CD4-positive, CD25-positive, alpha-beta regulatory T cell (primary cell): ENCODE measurements around the gene GEMIN4. TPM values are rescaled to one million over a fixed set of nuclear protein-coding genes. Genes with fewer than 3 reads are reported as not detected.

ENCODE experiments used
- ATAC-seq, 2 donors: fragments of 150-1000 bp; cut with Tn5 transposase; one replicate each; pipeline ENCODE4 v1.10.0; 2021; ENCODE audit warnings: low read depth in 2 of 2, moderate number of reproducible peaks in 2 of 2, moderate library complexity in 1 of 2
- DNase-seq, 3 donors: peaks; one replicate each; pipeline versions ENCODE4 v3.0.0 to v3.0.0-alpha.2; 2012 to 2022; ENCODE audit warnings: mixed read lengths in 1 of 3
- H3K27ac ChIP-seq: one replicate; pipeline ENCODE4 v1.7.0; 2013; ENCODE audit warnings: mild to moderate bottlenecking, low read length; ENCODE audit not compliant: insufficient read depth, poor library complexity, severe bottlenecking
- H3K27me3 ChIP-seq: one replicate; pipeline ENCODE4 v1.7.0; 2013; ENCODE audit warnings: low read length; ENCODE audit not compliant: control insufficient read depth, insufficient read depth
- H3K36me3 ChIP-seq: one replicate; pipeline ENCODE4 v1.7.0; 2013; ENCODE audit warnings: mild to moderate bottlenecking, low read length, moderate library complexity; ENCODE audit not compliant: control insufficient read depth, insufficient read depth
- H3K4me1 ChIP-seq: 2 replicates; pipeline ENCODE4 v1.7.0; 2013; ENCODE audit warnings: mild to moderate bottlenecking, low read length; ENCODE audit not compliant: insufficient read depth, control insufficient read depth, poor library complexity, severe bottlenecking
- H3K4me3 ChIP-seq: one replicate; pipeline ENCODE4 v1.7.0; 2013; ENCODE audit warnings: low read depth, mild to moderate bottlenecking, low read length, moderate library complexity
- H3K9me3 ChIP-seq, 2 experiments: 1 replicate in 1 of 2; 2 replicates in 1 of 2; pipeline ENCODE4 v1.7.0; 2013; ENCODE audit warnings: low read length in 2 of 2, mild to moderate bottlenecking in 1 of 2, moderate library complexity in 1 of 2; ENCODE audit not compliant: control insufficient read depth in 2 of 2
- H3K27ac Mint-ChIP-seq, 3 donors: one replicate each; pipeline ENCODE4 v1.8.0; 2020 to 2022; ENCODE audit warnings: mild to moderate bottlenecking in 3 of 3, mixed read lengths in 3 of 3, moderate library complexity in 2 of 3
- H3K27me3 Mint-ChIP-seq: one replicate; pipeline ENCODE4 v1.8.0; 2022; ENCODE audit warnings: mild to moderate bottlenecking, mixed read lengths
- H3K36me3 Mint-ChIP-seq: one replicate; pipeline ENCODE4 v1.8.0; 2020; ENCODE audit warnings: mixed read lengths
- H3K4me1 Mint-ChIP-seq, 4 donors: one replicate each; pipeline ENCODE4 v1.8.0; 2020 to 2022; ENCODE audit warnings: mixed read lengths in 4 of 4, mild to moderate bottlenecking in 1 of 4
- H3K4me3 Mint-ChIP-seq, 4 donors: one replicate each; pipeline ENCODE4 v1.8.0; 2020 to 2022; ENCODE audit warnings: mild to moderate bottlenecking in 4 of 4, mixed read lengths in 4 of 4, moderate library complexity in 3 of 4
- H3K9me3 Mint-ChIP-seq, 7 donors: one replicate each; pipeline ENCODE4 v1.8.0; 2020 to 2022; ENCODE audit warnings: mixed read lengths in 7 of 7, mild to moderate bottlenecking in 3 of 7, moderate library complexity in 2 of 7
- polyA plus RNA-seq, 4 donors: library from polyadenylated mRNA; unstranded; fragments of 300-500 nt; fragmentation: Illumina TruSeq; gene quantifications; one replicate each; pipeline ENCODE4 v1.2.3, GENCODE V29; 2021
- total RNA-seq: library from RNA; stranded (reverse); gene quantifications from one replicate; pipeline ENCODE4 v1.2.3, GENCODE V29; 2022

GEMIN4 gene
- total RNA-seq, result 9.2 TPM
- 10 to 100 TPM; 15.7 to 34.7 (median 21.6) TPM for polyA plus RNA-seq

- Mint-ChIP-seq H3K4me3 (peak within 1 kb of the TSS; percentile 94 to 98 (median 96)), H3K4me1 (peaks cover 19 to 38% (median 24%) of the 10 kb centered on the region in 4 donors), H3K27ac (peak within 1 kb of the TSS; percentile 94 to 97 (median 96)), H3K9me3 (no peaks in the 10 kb centered on the region), H3K27me3 (no peaks in the 10 kb centered on the region), H3K36me3 (peaks cover 11% of the 10 kb centered on the region)
- DNase-seq, result peak; percentile 93 to 96 (median 93)
- H3K27me3 ChIP-seq, result no peaks in the 10 kb centered on the region
- H3K4me3 ChIP-seq, result peak within 1 kb of the TSS; percentile 78
- no peaks in the 10 kb centered on the region for H3K9me3 ChIP-seq
- peaks cover 13% of the 10 kb centered on the region for H3K36me3 ChIP-seq
- peak; percentile 85 to 92 for ATAC-seq
- H3K4me1 ChIP-seq, result peaks cover 29% of the 10 kb centered on the region
- peak within 1 kb of the TSS; percentile 72 for H3K27ac ChIP-seq
Measured at GRCh38 chr17:752002-752619, at the start of gene GEMIN4. Gene GEMIN4 (minus strand): TSS chr17:752264. CDS start chr17:752142, 122 bp downstream.

- Mint-ChIP-seq H3K9me3 (no peaks in the 10 kb centered on the region), H3K36me3 (no peaks in the 10 kb centered on the region), H3K4me1 (no peaks in the 10 kb centered on the region), H3K27ac (no peak overlapping the region), H3K4me3 (no peak overlapping the region), H3K27me3 (no peaks in the 10 kb centered on the region)
- no peak overlapping the region for H3K27ac ChIP-seq
- no peaks in the 10 kb centered on the region for H3K27me3 ChIP-seq
- H3K4me3 ChIP-seq, result no peak overlapping the region
- ATAC-seq (no peak), DNase-seq (no peak)
- H3K9me3 ChIP-seq, result no peaks in the 10 kb centered on the region
- no peaks in the 10 kb centered on the region for H3K4me1 ChIP-seq
- no peaks in the 10 kb centered on the region for H3K36me3 ChIP-seq
Measured at GRCh38 chr17:801660-802059, 49.6 kb upstream of the GEMIN4 start.

DNA sequence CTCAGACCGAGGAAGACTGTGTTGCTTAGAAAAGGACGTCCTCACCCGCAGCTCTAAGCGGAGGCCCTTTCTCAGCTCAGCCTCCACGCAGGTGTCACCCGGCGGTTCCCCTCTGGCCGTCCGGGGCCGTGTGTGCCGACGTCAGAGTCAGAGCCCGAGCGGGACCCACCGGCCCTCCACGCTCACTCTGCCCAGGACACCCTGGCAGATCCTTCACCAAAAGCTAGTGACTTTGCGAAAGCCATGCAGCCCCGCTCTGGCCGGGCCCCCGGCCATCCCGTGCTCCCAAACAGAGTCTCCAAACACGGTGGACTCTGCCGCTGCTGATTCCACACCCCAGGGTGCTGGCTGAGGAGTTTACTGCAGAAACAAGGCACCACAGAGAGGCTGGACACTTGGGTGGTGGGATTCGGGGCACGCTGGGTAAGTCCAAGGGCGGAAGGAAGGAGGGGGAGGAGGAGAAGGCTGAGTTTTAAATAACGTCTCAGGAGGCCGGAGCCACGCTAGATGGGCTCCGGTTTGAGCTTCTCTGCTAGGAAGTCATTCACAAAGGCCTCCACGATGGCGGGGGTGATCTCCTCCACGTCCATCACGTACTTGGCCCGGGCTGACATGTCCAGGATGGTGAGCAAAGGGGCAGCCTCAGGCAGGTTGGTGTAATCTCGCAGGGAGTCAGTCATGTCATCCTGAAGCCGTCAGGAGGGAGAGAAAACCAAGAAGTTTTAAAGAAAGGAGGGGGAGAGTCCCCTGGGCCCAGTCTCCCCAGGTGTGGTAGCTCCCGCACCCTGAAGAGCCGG lies 48.6 kb upstream of the GEMIN4 start:
- H3K27me3 Mint-ChIP-seq, result no peaks in the 10 kb centered on the region
- Histone ChIP-seq H3K36me3 (no peaks in the 10 kb centered on the region), H3K9me3 (no peaks in the 10 kb centered on the region), H3K27me3 (no peaks in the 10 kb centered on the region), H3K4me1 (no peaks in the 10 kb centered on the region), H3K27ac (no peak overlapping the region), H3K4me3 (no peak overlapping the region)
- H3K4me1 Mint-ChIP-seq, result no peaks in the 10 kb centered on the region
- no peak for ATAC-seq
- no peak overlapping the region for H3K4me3 Mint-ChIP-seq
- H3K9me3 Mint-ChIP-seq, result no peaks in the 10 kb centered on the region
- DNase-seq, result no peak
- no peaks in the 10 kb centered on the region for H3K36me3 Mint-ChIP-seq
- H3K27ac Mint-ChIP-seq, result no peak overlapping the region

DNA sequence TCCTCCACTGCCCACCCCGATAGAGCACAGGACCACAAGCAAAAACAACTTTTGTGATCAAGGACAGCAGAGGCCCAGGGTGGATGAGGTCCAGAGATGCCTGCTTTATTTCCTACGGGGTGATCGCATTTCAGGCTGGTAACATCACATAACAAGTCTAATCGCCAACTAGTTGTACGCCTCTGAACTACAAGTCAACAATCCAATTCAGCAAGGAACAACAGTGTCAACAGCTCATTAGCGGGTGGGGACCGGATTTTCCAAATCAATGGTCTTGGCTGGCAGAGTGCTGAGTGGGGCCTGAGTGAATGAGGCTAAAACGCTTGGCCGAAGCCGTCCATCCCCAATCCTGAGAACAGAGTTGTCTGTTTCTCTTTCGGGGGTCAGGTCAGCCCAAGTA lies 47.2 kb upstream of the GEMIN4 start:
- Mint-ChIP-seq H3K27me3 (no peaks in the 10 kb centered on the region), H3K9me3 (no peaks in the 10 kb centered on the region), H3K36me3 (no peaks in the 10 kb centered on the region), H3K4me3 (no peak overlapping the region), H3K4me1 (peaks cover 0 to 6% (median 5%) of the 10 kb centered on the region in 4 donors), H3K27ac (no peak overlapping the region)
- no peak overlapping the region for H3K27ac ChIP-seq
- no peak overlapping the region for H3K4me3 ChIP-seq
- no peaks in the 10 kb centered on the region for H3K4me1 ChIP-seq
- no peak for DNase-seq
- no peaks in the 10 kb centered on the region for H3K9me3 ChIP-seq
- H3K36me3 ChIP-seq, result no peaks in the 10 kb centered on the region
- H3K27me3 ChIP-seq, result no peaks in the 10 kb centered on the region
- ATAC-seq, result no peak

DNA sequence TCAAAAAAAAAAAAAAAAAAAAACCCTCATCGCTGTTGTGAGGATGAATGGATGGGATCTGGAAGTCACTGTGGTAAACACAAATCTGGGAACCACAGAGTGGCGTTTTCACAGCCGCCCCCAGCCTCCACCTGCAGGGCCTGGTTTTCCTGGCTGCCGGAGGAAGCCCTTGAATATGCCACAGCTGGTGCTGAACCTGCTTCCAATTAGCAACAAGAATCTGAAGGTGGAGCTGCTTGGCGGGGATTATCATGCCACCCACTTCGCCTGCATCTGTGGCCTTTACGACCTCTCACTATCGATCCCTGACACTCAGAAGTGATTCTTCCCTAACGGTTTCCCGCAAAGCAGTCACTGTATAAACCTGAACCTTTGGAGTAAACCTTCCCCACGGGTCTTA lies 46.2 kb upstream of the GEMIN4 start:
- H3K4me3 Mint-ChIP-seq, result no peak overlapping the region
- ATAC-seq (no peak), DNase-seq (no peak)
- no peak overlapping the region for H3K27ac Mint-ChIP-seq
- H3K36me3 Mint-ChIP-seq, result peaks cover 3% of the 10 kb centered on the region
- Histone ChIP-seq H3K9me3 (no peaks in the 10 kb centered on the region), H3K36me3 (no peaks in the 10 kb centered on the region), H3K27me3 (no peaks in the 10 kb centered on the region), H3K4me1 (no peaks in the 10 kb centered on the region), H3K4me3 (no peak overlapping the region), H3K27ac (no peak overlapping the region)
- peaks cover 0 to 6% (median 5%) of the 10 kb centered on the region in 4 donors for H3K4me1 Mint-ChIP-seq
- no peaks in the 10 kb centered on the region for H3K27me3 Mint-ChIP-seq
- no peaks in the 10 kb centered on the region for H3K9me3 Mint-ChIP-seq

DNA sequence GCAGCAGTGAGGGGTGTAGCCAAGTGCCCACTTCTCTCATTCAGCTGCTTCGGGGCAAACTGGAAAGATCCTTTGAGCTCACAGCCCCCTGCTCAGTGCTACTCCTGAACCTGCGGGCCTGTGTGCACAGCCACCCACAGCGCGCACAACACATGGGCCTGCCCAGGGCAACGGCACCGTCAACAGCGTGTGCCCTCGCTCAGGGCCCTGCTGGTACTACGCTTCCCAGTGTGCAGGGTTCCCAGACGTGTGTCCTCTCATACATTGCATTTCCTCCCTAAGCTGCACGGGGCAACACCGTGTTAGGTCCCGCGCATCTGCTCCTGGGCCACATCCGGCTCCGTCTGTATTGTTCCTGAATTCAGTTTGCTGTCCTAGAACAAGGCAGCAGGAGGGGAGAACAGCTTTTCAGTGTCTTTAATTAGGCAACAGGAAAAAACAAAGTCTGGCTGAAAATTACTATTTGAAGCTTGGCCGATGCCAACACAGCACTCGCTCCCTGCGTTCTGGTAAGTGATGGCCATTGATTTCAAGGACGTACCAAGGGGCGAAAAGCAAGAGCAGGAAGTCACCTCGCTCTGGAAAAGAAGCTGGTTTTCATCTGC lies 45.3 kb upstream of the GEMIN4 start:
- H3K27me3 ChIP-seq, result no peaks in the 10 kb centered on the region
- no peaks in the 10 kb centered on the region for H3K9me3 ChIP-seq
- H3K27me3 Mint-ChIP-seq, result no peaks in the 10 kb centered on the region
- no peaks in the 10 kb centered on the region for H3K9me3 Mint-ChIP-seq
- no peak overlapping the region for H3K27ac Mint-ChIP-seq
- H3K27ac ChIP-seq, result no peak overlapping the region
- no peak for ATAC-seq
- no peak overlapping the region for H3K4me3 ChIP-seq
- H3K4me1 ChIP-seq, result no peaks in the 10 kb centered on the region
- peaks cover 8% of the 10 kb centered on the region for H3K36me3 Mint-ChIP-seq
- DNase-seq, result no peak
- peaks cover 0 to 6% (median 5%) of the 10 kb centered on the region in 4 donors for H3K4me1 Mint-ChIP-seq
- peaks cover 5% of the 10 kb centered on the region for H3K36me3 ChIP-seq
- no peak overlapping the region for H3K4me3 Mint-ChIP-seq

GRCh38 chr17:796609-797008 lies 44.5 kb upstream of the GEMIN4 start:
- no peak overlapping the region for H3K27ac Mint-ChIP-seq
- no peaks in the 10 kb centered on the region for H3K27me3 ChIP-seq
- H3K27ac ChIP-seq, result no peak overlapping the region
- DNase-seq (no peak), ATAC-seq (no peak)
- H3K9me3 ChIP-seq, result no peaks in the 10 kb centered on the region
- no peaks in the 10 kb centered on the region for H3K4me1 ChIP-seq
- no peak overlapping the region for H3K4me3 ChIP-seq
- no peaks in the 10 kb centered on the region for H3K27me3 Mint-ChIP-seq
- peaks cover 14% of the 10 kb centered on the region for H3K36me3 Mint-ChIP-seq
- H3K4me1 Mint-ChIP-seq, result peaks cover 0 to 6% (median 5%) of the 10 kb centered on the region in 4 donors
- H3K4me3 Mint-ChIP-seq, result no peak overlapping the region
- peaks cover 12% of the 10 kb centered on the region for H3K36me3 ChIP-seq
- H3K9me3 Mint-ChIP-seq, result no peaks in the 10 kb centered on the region
